DMS153 treated with DMSO at 0.1 percent for 48 hours (cell line): Measurements from ENCODE around the gene CDKAL1.

Experiments used
- DNase-seq: peaks from one replicate; lab custom pipeline; 2025; ENCODE audit not compliant: unreplicated experiment; lab: John Stamatoyannopoulos, UW

Gene CDKAL1

GRCh38 chr6:21151119-21151518 is 616.9 kb downstream of the CDKAL1 start:
- DNase-seq, result no peak

GRCh38 chr6:21151530-21151929 is 617.3 kb downstream of the CDKAL1 start:
- DNase-seq, result no peak

DNA sequence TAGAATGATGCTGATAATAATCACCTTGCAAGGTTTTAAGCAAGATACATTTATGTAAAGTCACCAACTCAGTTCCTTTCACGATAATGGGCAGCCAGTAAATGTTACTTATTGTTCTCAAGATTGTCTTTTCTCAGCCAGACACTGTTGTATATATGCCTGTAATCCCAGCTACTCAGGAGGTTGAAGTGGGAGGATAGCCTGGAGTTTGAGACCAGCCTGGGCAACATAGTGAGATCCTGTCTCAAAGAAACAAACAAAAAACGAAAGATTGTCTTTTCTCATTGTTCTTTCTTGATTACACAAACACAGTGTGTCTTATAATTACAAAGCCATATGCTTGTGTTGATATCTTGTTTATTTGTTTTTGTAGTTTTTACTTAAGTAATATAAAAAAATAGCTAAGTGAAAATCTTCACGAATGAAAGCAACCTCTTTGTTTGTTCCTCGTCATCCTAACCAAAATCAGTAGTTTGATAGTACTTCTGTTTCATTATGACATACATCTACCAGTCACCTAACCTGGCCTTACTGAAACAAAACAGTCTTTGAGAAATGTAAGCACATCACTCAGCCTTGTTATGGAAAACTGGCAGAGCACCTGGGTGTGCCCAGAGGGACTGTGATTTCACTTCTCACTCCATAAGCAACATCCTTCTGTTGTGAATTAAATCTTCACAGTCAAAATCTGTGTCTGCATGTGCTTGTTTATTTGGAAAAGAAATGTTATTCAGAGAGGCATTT is 623.1 kb downstream of the CDKAL1 start:
- DNase-seq, result no peak

GRCh38 chr6:21158149-21158548 is 623.9 kb downstream of the CDKAL1 start:
- no peak for DNase-seq

GRCh38 chr6:21158873-21159272 is 624.6 kb downstream of the CDKAL1 start:
- DNase-seq, result no peak

DNA sequence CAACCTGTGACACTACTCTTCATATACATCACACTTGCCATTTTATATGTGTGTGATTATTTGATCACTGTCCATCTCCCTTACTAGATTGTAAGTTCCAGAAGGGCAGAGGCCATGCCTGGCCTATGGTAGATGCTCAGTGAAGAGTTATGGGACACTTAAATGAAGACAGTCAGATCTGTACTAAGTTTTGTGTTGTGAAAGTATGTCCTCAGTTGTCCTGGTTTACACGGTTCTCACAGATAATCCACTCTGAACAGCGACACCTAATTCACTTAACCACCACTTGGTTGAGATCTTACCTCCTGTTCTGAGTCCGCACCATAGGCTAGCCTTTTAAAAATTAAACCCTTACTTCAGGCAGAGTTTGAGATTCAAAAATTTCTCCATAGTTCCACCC is 625.2 kb downstream of the CDKAL1 start:
- no peak for DNase-seq

GRCh38 chr6:21161707-21162106 is 627.5 kb downstream of the CDKAL1 start:
- no peak for DNase-seq

GRCh38 chr6:21163110-21163837 is 629.0 kb downstream of the CDKAL1 start:
- DNase-seq, result no peak

- no peak for DNase-seq
Observed at GRCh38 chr6:21163838-21164180, 629.6 kb downstream of the CDKAL1 start.

DNA sequence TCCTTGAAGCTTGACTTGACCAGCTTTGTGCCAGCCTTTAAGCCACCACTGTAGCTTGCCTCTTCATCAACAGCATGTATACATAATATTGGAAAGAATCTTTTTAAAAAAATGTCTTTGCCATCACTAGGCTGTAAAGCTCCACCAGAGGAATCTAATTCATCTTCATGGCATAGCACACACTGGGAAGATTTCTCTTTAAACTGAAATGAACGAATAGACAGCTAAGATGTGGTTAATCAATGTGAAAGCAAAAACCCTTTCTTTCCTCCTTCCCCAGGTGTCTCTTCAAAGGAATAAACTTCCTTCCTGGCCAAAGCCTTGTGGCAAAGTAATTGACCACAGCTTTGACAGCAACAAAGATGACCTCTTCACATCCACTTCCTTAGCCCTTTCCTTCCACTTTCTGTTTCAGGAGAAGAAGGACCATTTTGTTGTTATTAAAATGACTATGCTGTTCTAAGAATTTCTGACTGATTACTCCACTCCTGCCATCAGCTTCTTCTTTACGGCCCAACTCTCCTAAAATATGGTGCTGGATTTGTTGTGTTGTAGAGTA is 630.6 kb downstream of the CDKAL1 start:
- DNase-seq, result no peak

GRCh38 chr6:21166754-21167153 is 632.5 kb downstream of the CDKAL1 start:
- DNase-seq, result no peak

DNA sequence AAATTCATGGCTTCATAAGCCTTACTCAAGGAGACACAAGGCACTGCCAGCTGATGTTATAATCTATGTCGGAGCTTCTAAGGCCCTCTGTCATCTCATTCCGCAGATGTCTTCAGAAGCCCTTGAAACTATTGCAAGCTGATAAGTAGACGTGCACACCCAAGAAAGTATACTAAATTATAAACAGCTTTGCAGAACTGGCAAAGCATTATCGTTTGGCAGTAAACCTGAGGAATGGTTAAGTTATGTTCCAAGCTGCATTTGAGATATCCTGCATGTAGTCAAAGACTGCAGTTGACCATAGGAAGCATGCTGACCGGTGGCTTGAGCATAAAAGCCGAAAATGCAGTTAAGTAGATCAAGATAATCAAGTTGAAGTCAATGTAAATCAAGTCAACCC is 633.5 kb downstream of the CDKAL1 start:
- no peak for DNase-seq

- DNase-seq, result no peak
Observed at GRCh38 chr6:21171801-21172200, 637.5 kb downstream of the CDKAL1 start.

GRCh38 chr6:21173031-21173430 is 638.8 kb downstream of the CDKAL1 start:
- DNase-seq, result no peak

- no peak for DNase-seq
Observed at GRCh38 chr6:21173678-21174077, 639.4 kb downstream of the CDKAL1 start.

GRCh38 chr6:21176197-21176596 is 641.9 kb downstream of the CDKAL1 start:
- DNase-seq, result no peak

DNA sequence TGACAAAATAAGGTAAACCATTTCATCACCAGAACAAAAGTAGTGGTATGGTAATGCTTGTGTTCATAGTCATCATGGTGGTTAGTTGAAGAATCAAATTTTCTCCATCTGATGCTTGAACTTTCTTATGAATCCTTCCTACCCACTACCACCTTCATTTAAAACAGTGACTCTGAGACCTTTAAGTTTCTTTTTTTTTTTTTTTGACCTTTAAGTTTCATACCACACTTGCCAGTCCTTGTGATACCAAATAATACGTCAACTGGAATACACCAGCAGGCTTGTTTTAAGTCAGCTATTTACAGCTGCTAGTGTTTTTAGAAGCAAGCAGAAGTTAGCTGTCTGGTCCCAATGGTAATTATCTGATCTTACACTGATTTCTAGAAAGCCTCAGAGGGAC is 645.9 kb downstream of the CDKAL1 start:
- DNase-seq, result no peak

GRCh38 chr6:21180800-21181337 is 646.6 kb downstream of the CDKAL1 start:
- DNase-seq, result no peak

DNA sequence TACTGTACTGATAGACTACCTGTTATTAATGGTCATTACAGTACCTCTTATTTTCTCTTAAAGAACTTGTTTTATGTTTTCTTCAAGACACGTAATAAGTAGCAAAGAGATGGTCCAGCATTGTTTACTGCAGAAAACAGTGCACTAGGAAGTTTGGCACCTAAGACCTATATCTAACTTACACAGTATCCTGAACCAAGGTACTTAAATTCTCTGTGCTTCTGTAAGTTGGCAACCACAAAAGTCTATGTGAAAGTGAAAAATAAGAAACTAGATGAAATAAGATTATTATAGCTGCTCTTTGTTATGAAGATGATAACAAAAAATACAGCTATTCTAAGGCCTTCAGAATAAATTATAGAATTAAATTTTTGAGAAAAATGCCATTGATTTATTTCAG is 647.6 kb downstream of the CDKAL1 start:
- no peak for DNase-seq

- DNase-seq, result no peak
Observed at GRCh38 chr6:21182589-21182988, 648.3 kb downstream of the CDKAL1 start.

GRCh38 chr6:21185861-21186478 is 651.7 kb downstream of the CDKAL1 start:
- peak; percentile 51 for DNase-seq
